GM21786 (cell line): ENCODE measurements around the gene CSRNP2.
"Not testable (repeated sequence)": the region's sequence is repeated elsewhere in the genome, so short reads cannot be mapped to it uniquely, and the experiment has no call there.

ENCODE experiments used
- ATAC-seq: cut with Tn5 transposase; IDR thresholded peaks from one replicate; pipeline ENCODE4 v1.9.1; 2021; ENCODE audit not compliant: unreplicated experiment

CSRNP2 gene

GRCh38 chr12:51083126-51083833, at the start of gene CSRNP2:
TSS of gene CSRNP2 (minus strand) at chr12:51083596. CDS start at chr12:51076561, 7,035 bp downstream.
- peak; percentile 99 for ATAC-seq

- ATAC-seq: no peak
Measured at GRCh38 chr12:51132693-51133092, 49.3 kb upstream of the CSRNP2 start.

DNA sequence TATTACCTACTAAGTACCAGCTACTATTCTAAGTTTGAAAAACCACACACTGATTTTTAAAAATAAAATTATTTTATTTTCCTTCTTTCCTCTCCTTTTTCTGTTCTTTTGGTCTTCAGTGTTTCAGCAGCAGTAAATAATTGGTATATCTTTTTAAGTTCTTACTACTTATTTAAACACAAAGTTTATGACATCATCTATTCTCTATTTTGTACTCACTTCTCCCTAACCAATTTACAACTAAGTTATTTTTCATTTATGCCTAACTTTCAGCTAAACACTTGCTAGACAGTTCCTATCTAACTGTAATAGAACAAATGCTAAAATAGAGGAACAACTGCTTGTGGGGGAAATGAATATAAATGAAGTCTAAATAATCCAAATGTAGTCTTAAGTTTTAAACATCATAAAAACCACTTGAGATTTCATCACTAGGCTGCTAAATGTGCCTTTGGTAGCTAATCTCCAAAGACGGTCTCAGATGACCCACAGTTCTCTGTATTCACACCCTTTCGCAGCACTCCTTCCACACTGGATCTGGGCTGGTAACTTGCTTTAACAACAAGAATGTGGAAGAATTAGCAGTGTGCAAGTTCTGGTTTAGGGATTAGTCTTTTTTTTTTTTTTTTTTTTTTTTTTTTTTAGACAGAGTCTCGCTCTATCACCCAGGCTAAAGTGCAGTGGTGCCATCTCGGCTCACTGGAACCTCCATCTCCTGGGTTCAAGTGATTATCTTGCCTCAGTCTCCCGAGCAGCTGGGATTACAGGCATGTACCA, 48.5 kb upstream of the CSRNP2 start:
- no peak for ATAC-seq

GRCh38 chr12:51128919-51129318, 45.5 kb upstream of the CSRNP2 start:
- ATAC-seq: no peak

DNA sequence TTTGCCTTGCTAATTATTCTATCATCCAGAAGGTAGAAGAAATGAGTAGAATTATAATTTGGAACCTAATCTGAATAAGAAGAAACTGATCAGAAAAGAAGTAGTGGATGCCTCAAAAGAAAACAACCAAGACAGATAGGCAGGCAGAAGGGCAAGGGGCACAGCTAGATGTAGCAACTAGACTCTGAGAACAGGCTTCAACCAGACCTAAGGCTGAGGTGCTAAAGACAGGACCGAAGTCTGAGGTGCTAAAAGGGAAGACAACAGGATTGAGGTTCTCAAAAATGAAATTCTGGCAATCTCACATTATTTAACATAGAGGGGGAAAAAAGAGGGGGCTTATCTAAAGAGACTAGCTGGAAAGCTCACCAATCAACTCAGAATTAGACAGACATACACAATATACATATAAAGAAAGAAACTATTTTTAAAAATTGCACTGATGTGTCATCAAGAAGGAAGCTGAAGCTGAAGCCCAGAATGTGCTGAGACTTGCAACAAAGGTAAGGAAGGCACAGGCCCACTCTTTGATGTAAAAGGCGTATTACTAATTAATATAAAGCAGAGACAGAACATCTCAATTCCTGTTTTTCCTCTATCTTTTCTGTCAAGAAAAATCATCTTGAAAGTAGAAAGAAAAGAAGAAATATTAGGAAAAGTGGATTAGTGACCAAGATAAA, 43.8 kb upstream of the CSRNP2 start:
- ATAC-seq: no peak

- ATAC-seq: no peak
Measured at GRCh38 chr12:51126297-51126696, 42.9 kb upstream of the CSRNP2 start.

- ATAC-seq: no peak
Measured at GRCh38 chr12:51124504-51124903, 41.1 kb upstream of the CSRNP2 start.

- no peak for ATAC-seq
Measured at GRCh38 chr12:51122844-51123243, 39.4 kb upstream of the CSRNP2 start.

- no peak for ATAC-seq
Measured at GRCh38 chr12:51118706-51119105, 35.3 kb upstream of the CSRNP2 start.

GRCh38 chr12:51115533-51115932, 32.1 kb upstream of the CSRNP2 start:
- no peak for ATAC-seq

DNA sequence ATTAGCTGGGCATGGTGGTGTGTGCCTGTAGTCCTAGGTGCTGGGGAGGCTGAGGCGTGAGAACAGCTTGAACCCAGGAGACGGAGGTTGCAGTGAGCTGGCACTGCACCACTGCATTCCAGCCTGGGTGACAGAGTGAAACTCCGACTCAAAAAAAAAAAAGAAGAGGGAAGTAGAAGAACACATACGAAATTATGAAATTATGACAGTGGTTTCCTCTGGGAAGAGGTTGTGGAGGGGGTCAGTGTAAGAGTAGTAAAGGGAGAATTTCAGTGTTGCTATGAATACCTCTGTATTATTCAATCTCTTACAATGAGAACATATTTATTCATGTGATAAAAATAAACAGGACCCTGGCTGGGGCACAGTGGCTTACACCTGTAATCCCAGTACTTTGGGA, 24.7 kb upstream of the CSRNP2 start:
- ATAC-seq: no peak

DNA sequence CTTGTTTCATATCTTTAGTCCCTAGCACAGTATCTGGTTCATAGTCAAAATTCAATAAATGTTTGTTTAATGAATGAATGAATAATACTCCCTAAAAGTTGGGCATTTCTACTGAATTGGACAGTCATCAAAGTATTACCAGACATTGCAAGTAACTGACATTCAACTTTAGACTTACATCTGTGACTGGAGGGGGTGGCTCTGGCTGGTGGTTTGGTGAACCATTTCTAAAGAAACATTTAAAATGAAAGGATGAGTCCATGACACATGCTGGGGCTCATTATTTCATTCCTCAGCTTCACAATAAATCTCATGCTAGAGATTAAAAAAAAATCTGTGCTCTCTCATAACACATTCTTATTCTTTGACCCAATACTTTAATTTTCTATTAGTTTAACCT, 20.6 kb upstream of the CSRNP2 start:
- ATAC-seq: no peak

- ATAC-seq: no peak
Measured at GRCh38 chr12:51098611-51099010, 15.2 kb upstream of the CSRNP2 start.

DNA sequence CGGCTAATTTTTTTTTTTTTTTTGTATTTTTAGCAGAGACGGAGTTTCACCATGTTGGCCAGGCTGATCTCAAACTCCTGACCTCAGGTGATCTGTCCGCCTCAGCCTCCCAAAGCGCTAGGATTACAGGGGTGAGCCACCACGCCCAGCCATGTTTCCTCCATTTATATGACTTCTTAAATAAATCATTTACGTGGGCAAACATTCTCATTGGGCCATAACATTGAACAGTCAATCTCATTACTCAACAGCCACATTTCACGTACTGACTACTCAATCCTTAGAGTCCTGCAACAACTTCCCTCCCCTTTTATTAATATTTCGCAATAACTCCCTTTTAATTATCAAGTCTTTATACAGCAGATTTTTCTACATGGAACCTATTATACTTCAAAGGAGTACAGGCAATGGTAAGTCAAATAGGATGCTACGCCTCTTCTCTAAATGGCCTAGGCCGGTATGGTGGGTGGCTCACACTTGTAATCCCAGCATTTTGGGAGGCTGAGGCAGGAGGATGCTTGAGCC, 7.4 kb upstream of the CSRNP2 start:
- no peak for ATAC-seq

DNA sequence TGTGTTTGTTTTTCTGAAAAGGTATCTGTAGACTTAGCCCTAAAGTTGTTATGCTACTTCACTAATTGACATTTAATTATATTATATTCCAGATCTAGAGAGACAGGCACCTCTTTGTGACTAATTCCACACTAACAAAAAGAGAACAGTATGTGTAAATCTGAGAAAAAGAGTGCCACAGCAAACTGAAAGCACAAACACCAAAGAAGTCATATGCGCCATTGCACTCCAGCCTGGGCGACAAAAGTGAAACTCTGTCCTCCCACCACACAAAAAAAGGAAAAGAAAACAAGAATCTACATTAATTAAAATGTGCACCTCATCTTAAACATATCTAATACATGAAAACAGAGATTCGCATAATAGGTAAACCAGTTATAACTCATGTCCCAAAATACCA, 4.4 kb upstream of the CSRNP2 start:
- no peak for ATAC-seq

- ATAC-seq: no peak
Measured at GRCh38 chr12:51086933-51087332, 3.5 kb upstream of the CSRNP2 start.

DNA sequence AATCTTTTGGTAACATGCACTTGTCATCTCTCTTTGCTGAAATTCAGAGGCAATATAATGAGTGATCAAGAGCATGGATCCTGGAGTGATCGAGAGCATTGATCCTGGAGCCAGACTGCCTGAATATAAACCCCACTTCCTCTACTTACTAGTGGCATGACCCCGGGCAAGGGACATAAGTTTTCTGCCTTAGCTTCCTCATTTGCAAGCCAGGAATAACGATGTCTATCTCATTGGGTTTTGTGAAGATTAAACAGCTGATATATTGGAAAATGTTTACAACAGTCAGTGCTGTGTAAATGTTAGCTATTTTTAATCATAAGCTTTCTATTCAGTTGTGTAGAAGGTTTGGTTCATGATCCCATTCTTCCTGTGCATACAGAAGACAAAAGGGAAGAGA, 2.4 kb upstream of the CSRNP2 start:
- ATAC-seq: no peak

DNA sequence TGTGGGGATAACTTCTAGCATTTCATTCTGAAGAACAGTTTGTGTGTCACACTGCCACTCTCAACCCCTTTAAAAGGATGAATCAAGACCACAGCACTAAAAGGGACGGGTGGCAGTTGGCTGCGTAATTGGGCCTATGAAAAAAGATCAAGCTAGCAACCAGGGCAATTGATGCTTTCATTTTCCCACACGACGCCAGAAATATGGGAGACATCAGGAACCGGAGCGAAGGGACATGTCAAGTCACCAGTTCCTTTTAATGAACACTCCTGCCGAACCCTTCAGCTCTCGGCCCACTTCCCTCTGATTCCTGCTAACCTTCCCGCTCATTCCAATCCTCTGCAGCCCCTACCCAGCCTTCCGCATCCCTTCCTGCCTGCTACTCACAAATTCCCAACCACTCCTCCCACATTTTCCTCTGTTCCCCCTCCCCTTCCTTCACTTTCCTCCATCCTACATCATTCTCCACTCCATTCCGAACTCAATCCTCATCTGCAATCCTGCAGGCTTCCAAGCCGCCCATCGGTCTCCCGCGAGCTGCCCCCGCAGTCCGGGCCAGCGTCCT, 753 bp downstream of the CSRNP2 start:
- ATAC-seq: no peak

GRCh38 chr12:51081421-51081820, 2.0 kb downstream of the CSRNP2 start:
- no peak for ATAC-seq

- no peak for ATAC-seq
Measured at GRCh38 chr12:51080136-51080535, 3.3 kb downstream of the CSRNP2 start.

DNA sequence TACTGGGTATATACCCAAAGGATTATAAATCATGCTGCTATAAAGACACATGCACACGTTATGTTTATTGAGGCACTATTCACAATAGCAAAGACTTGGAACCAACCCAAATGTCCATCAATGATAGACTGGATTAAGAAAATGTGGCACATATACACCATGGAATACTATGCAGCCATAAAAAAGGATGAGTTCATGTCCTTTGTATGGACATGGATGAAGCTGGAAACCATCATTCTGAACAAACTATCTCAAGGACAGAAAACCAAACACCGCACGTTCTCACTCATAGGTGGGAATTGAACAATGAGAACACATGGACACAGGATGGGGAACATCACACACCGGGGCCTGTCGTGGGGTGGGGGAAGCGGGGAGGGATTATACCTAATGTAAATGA, 4.5 kb downstream of the CSRNP2 start:
- ATAC-seq: not testable (repeated sequence)
